Activated T-cell treated with anti-CD3 and anti-CD28 coated beads, Interleukin-2, amount 50 U/mL, for 48 hours (primary cell): Measurements from ENCODE around the gene BANK1.

ENCODE experiments used
- DNase-seq, 2 experiments: peaks; one replicate each; pipeline ENCODE4 v3.0.0-alpha.2; 2020

BANK1 gene

DNA sequence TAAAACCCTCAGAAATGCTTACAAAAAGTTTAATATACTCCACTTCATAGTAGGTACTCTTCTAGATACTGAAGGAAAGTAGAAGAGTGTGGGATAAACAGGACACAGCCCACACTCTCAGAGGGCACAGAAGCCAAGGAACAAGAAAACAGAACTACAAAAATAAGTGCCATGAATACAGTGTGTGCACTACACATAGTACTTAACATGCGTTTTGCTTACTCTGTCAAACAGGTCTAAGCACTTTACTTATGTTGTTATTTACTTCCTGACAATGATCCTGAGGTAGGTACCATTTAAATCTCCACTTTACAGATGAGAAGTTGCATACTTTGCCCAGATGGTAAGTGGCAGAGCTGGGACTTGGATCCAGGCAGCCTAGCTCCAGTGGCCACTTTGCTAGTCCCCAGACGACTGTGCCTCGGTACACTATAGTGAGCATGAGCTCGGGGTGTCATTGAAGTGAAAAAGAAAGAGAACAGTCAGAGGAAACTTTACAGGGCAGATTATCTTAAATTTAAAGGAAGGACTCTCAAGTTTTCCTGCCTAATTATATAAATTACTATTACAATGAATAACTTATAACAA is 120.3 kb downstream of the BANK1 start:
- DNase-seq, result no peak

DNA sequence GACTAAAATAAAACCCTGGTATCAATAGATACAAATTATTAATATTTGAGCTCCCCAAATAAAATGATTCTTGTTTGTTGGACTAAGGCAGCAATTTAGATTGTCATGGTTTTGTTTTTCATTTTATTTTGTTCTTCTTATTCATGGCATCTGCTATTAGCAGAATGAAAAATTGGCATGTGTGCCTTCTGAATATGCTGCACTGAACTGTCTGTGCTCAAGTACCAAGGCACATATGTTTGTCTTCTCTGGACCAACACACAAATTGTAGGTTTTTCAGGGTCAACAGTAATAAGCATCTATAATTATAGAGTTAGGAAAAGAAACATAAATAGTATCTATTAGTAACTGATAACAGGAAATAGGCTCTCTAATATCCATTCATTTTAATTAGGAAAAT is 121.1 kb downstream of the BANK1 start:
- no peak for DNase-seq

DNA sequence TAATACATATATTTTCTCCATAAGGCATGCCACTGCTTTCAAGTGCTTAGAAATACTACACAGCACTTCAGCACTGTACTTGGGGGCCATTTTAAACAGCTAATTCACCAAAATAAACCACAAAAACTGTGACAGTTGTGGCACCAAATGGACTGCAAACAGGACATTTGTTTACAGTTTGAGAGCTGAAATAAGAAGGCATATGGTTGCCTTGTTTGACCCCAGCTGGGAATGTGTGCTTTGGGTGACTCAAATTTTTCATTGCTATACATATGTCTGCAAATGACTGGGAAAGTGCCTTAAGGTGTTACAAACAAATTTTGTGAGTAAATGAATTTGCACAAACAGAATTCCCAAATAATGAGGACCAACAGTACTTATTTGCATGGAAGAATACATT is 124.2 kb downstream of the BANK1 start:
- no peak for DNase-seq

DNA sequence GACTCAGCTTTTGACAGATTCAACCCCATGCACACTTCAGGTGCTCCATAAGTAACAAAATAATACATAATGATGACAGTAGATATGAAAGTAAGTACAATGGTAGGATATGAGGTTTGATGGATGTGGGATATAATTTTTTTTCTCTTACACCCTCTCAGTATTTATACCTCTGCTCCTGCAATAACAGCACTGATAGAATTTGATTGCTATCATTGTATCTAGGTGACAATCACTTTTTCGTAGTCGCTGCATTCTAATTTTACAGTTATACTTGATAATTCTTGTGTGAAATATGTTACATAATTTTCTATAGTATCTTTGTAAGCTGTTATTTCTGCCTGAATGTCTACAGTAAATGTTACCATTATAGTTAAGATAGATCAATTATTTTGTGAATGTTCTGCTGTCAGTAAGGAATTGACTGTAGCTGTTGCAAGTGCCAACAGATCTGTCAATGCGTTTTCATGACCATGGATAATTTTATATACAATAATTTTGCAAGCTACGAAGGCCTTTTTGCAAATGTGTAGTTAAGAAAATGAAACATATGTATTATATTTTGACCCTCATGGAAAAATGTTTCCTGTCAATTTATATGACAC is 128.9 kb downstream of the BANK1 start:
- DNase-seq, result no peak

DNA sequence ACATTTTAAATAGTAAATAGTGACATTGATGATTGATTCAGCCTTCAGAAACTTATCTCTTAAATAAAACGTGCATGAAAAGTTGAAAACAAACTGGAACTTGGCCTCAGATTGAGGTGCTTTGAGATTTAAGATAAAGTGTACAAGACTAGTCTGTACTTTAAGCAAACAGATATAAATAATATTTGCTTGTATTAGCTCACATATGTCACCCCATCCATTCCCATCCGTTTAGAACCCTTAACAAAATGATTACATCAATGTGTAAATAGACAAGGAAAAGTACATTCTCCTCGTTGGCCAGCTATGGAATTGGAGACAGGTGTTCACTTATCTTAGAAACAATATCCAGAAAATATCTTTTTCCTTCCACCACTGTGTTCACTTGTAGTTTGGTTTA is 130.8 kb downstream of the BANK1 start:
- no peak for DNase-seq

DNA sequence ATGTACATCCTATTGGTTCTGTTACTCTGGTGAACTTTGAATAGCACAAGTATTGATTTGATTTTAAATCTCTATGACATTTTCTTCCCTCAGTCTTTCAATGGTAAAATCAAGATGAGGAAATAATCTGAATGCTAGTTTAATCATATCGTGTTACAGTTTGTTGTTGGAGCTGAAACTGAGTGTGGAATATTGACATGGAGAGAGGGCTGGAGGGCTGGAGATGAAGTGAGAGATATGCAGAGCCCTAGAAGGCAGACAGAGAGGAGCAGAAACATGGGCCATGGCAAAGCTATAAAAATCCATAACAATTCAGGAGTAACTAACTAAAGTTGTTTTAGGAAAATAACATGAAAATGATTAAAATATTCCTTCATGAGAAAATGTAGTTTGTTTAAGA is 141.1 kb downstream of the BANK1 start:
- DNase-seq, result no peak

DNA sequence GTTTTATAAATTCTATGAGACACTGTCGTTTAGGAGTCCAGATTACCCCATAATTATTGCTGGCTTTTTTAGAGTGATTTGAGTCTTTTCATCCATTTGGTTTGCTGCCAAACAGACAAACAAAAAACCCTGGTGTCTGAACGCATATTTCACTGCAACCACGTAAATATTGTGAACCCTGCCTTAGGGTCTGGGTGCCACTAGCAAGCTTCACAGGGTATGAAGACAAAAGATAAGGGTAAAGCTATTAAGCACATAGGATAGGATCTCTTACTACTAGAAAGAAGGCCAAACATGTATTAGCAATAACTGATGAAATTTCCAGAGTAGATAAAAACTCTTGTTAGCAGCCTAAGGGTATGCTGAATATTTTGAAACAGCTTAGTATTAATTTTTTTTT is 143.3 kb downstream of the BANK1 start:
- DNase-seq, result no peak

DNA sequence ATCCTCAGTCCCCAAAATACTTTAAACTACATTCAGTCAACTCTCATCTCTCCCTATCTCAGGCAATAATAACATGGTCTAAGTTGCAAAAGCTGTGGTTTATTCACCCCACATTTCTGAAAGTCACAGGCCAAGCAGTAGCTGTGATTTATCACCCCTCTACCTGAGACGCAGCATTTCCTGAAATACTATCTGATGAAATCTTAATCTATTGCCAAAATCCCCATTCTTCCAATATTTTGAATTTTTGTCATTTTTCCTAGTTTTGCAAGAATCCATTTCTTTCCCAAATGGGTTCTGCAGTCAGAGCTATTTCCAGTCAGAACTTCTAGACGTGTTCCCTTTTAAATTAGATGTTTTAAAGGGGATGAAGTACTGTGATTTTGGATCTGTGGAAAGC is 148.3 kb downstream of the BANK1 start:
- no peak for DNase-seq

DNA sequence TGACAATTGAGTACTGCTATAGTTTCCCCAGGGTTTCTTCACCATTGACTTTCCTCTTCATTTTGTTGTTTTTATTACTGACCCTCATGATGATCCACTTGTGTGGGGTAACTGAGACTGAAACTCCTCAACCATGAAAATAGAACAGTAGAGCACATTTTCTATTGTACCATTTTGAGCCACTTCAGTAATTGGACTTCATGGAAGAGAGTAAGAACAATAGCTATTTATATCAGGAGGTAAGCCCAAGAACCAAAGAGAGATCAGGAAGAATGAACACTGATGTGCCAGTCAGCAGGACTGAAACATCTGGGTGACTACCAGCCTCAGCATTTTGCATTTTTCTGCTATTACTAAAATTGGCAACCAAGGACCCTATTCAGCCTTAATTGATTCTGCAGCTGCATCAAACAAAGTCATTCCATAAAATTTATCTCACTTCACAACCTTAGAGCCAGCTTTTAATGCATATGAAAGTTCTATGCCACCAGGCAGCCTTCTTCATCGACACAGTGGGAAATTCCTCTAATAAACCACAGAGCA is 151.4 kb downstream of the BANK1 start:
- no peak for DNase-seq

DNA sequence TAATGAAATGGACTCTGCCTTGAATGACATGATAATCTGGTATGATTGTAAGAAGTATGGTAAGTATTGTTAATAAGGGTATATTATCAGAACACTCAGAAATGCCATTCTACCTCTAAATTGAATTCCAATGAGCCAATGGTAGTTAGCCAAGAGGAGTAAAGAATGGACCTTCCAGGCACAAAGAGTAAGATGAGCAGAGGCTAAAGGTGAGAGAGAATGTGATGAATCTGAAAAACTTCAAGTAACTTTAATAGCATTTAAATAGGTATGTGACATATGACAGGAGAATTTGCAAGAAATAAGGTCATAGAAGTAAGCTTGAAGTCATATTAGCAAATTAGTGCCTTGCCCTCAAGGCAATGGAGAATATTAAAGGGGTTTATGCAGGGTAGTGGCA is 152.4 kb downstream of the BANK1 start:
- no peak for DNase-seq

DNA sequence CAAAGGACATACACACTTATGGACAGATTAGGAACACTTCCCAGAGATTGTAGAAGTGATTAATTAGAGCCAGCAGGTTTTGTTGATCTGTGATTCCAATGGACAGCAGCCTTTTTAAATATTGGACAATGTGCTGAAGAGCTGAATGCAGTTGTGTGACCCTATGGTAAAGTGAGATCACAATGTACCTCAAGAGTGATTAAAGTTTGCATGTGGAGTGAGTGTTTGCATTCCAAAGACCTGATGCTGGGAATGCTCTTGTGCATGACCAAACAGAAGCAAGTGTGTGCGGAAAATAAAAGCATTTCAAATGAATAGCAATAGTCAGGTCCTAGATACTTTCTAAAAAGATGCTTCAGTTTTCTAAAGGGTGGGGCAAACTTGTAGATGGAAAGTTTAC is 154.1 kb downstream of the BANK1 start:
- no peak for DNase-seq

DNA sequence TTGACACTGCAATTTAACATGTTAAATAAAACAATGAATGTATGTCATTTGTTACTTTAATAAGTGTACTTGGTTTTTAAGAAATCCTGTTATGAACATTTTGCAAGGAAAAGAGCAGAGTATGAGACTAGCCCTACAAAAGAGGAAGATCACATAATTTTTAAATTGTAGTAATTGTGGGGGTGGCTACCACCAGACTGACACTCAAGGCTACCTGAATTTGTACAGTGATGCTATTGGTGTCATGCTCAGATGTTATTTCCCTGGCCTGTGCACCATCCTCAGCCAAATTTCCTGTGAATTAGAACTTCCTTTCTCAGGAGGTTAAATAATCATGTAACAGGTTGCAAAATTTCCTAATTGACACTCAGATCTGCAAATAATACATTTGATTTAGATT is 157.5 kb downstream of the BANK1 start:
- DNase-seq, result no peak

DNA sequence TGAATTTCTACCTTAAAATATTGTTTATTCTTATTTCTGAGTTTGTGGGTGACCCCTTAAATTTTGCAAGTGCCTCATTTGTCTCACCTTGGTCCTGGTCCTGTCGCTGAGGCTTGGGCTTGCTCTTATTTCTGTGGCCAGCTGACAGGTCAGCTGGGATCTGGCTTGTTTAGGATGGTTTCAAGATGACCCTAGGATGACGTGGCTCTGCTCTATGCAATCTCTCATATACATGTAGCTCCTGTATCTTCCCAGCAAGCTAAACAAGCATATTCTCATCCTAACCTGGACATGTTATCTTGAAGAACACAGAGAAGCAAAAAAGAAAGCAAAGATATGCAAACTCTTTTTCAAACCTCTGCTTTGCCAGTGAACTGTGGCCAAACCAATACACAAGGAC is 158.4 kb downstream of the BANK1 start:
- DNase-seq, result no peak

DNA sequence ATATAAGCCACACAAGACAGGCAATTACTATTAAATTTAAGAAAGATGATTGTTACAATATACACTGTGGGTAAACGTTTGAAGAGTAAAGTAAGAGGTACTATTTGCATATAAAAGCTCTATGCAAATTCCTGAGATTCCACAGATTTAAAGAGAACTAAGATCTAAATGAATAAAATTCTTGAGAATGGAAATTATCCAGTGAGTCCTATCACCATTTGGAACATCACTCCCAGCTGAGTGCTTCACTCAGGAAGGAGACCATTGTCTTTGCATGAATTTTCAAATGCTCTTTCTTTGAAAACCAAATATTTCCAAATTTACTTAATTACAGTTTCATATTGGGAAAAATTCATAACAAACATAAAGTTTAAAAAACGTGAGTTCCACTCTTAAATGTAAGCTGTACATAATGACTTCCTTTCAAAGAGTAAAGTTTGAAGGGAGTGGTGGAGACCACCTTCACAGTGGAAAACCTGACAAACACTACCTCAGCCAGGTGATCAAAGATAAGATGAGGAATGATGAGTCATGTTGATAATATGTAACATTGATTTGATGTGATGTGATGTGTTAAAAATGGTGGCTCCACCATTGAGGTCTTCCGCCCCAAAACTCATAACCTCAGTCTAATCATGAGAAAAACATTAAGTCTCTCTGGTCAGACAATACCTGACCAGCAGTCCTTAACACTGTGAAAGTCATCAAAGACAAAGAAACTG is 159.9 kb downstream of the BANK1 start:
- DNase-seq, result no peak

DNA sequence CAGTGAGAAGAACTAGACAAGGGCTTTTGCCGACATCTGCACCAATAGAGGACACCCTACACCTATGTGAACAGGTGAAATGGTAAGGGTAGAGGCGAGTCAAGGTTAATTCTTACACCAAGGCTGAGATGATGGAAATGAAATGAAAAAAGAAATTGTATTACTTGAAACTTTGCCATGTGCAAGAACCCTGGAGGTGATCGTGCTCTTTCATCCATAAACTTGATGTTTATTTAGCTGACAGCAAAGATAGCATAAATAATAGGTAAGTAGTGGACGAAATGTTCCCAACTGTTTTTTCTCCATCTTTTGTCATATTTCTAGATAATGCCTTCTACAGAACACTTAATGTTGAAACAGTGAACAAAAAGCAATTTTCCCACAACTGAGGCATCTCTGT is 162.5 kb downstream of the BANK1 start:
- DNase-seq, result no peak

DNA sequence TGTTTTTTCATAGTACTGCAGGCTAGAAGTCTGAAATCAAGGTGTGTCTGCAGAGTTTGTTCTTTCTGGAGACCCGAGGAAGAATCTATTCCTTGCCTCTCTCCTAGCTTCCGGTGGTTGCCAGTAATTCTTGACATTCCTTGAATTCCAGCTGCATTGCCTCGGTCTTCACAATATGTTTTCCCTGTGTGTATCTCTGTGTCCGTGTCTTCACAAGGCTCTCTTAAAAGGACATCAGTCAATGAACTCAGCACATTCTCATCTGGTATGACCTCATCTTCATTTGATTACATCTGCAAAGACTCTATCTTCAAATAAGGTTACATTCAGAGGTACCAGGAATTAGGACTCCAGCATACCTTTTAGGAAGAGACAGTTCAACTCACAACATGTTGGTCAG is 163.4 kb downstream of the BANK1 start:
- no peak for DNase-seq

DNA sequence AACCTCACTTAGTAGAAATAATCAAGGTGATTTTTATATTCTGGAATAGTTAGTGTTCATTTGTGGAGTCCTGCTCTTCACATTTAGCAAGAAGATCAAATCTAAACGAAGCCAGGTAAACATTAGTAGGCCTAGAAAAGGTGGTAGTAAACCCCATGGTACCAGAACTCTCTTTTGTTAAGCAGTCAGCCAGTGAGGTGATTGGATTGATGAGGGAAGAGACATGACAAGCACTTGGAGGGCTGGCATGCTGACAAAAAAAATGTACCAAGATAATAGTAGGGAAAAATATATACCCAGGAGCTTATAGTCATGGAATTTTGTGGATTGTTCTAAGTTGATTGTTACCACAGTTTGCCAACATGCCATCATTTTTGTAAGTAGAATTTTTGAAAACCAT is 163.8 kb downstream of the BANK1 start:
- no peak for DNase-seq

DNA sequence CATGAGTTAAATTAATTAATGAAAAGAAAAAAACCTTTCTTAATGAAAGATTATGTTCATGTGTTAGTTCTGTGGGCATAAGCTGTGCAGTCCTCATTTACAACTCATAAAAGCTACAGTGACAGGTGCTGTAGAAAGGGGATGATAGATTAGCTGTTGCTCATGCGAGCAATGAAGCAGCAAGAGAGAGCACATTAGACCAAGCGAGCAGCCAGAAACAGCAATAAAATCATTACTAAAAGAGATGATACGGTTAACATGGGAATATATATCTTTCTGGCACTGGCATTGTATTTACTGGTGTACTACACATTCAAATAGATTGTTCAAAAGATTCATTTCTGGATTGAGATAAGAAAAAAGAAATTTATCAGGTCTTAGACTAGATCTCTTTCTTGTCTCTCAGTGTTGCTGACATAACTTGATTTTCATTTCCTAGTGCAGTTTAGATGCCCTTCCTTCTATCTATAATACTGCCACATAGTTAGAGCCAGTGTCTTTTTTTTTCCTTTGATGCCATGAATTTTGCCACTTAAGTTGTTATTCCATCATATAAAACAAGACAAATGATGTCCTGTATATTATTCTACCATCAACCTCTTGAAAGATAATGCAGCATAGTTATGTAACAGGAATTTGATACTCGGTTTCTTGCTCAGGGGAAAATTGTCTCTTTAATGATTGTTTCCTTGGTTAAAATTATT is 164.6 kb downstream of the BANK1 start:
- no peak for DNase-seq

DNA sequence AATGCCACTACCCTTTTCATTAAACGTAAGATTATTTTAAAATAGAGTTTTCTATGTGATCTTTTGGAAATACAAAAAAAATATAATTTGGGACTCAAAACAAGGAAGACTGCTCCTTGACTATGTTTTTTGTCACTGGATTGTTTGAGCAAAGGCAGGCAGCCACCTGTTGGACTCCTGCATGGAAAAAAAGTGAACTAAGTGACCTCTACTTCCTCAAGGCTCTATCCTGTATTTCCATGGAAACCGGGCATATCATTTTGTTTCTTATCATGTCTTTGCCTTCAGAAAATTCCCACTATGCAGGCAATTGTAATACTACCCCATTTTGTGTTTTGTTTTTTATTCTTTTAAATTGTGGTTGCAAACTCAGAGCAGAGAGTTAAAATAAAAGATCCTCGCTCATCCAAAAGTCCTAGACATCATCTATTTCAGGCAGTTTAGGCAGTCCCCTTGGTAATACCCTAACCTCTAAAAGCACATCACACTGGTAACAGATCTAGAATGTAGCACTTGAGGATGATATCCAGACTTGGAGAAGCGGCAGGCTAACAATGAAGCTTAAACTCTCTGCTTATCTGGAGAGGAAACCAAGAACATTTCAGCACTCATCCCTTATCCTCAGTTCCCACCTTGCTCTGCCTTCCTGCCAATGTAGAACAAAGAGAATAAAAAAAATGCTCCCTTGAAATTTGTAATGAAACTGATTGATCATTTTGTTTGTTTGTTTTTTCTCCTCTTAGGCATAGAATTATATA is 165.7 kb downstream of the BANK1 start:
- no peak for DNase-seq

DNA sequence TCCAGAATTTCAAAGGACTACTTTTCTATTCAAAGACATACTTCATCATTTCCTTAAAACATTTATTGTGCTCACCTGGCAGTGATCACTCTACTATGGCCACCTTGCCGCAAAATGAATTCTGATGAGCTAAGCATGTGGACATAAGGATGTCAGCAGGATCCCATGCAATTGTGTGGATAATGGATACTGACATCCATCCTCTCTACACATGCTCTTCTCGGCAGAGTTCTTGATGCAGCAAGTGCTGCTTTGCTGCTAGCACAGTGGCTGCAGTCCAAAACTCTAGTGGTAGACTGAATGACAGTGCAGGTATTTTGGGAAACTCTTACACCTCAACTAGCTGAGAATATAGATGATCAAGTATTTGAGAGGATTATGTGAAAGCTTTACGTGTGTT is 168.0 kb downstream of the BANK1 start:
- DNase-seq, result no peak

DNA sequence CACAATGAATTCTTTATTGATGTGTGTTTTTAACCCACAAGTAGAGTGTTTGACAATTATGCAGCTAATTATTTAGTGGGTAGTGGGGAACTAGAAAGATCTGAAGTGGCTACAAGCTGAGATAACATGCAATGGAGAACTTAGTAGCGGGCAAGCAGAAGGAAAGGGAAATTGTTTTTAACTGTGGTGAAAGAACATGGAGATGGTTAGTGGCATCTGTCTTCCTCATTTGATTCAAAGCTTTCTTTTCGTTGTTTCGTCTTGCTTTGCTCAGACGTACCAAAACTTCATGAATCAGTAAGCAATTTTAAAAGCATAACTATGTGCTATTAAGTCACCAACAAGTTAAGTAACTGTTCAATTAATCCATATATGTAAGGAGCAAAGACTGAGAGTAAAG is 169.9 kb downstream of the BANK1 start:
- no peak for DNase-seq

DNA sequence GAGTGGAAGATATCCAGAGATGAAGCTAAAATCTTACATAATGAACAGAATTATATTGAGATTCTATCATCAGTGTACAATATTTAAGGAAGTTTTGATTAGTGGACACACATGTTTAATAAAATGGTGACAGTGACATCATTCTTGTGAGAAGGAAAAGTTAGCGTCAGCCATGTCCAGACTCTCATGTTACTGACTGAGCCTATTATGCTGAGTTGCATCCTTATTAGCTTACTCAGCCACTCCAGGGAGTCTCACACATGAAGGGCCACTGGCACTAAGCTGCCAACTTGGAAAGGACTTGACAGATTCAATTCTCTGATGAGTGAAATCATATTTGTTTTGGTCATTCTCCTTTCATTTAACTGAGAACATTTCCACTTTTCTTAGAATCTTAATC is 170.6 kb downstream of the BANK1 start:
- no peak for DNase-seq

DNA sequence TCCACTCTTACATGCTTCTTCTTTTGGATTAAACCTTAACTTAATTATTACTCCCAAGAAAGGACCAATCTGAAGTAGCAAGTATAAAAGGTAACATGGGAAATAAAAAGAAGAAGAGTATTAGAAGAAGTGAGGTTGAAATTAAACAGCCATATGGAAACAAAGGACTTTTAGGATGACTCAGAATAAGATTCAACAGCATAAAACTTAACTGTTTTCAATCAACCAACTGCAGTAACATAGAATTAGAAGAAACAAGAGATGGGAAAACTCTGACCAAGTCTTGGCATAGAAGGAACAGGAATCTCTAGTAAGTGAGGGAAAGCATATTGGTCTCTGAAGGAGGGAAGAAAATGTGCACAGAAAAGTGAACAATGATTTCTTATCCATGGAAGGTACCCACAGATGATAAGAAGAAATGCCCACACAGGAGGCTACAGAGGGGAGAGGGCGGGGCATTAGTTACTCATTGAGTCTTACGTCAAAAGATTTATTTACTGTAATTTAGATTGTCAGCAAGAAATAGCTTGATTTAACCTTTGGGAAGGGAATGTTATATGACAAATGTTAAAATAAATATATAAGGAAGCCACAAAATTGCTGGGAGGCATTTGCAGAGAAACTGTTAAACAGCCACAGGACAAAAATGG is 177.3 kb downstream of the BANK1 start:
- no peak for DNase-seq
